Measurements from ENCODE around the gene NUP210L. TPM values are rescaled to one million over a fixed set of nuclear protein-coding genes. Genes with fewer than 3 reads are reported as not detected.

Gene NUP210L
- total and polyA plus RNA-seq, 12 donors, result 0.01 to 0.45 (median 0.11) TPM; not detected in 6

GRCh38 chr1:153991806-153992205 lies 163.1 kb downstream of the NUP210L start:
- intact Hi-C loops (cut with DNase I), result loop anchor here in 3 of 10 donors (5.0 to 10.0 kb wide), 5 partner anchors 185 to 283 kb away; partner anchors contain the start of gene HAX1 (in 2 of the 3)
- no peak for TF ChIP-seq CTCF (IDR thresholded peaks at IDR 0.05)
- DNase-seq, result no peak
- Histone ChIP-seq H3K27ac (peak overlapping the region in 7 of 10 donors; percentile 0 to 98 (median 93)), H3K9me3 (no peaks in the 10 kb centered on the region), H3K4me3 (peak overlapping the region; percentile 67 to 90 (median 81)), H3K4me1 (peaks cover 4 to 51% (median 34%) of the 10 kb centered on the region in 9 donors), H3K36me3 (peaks cover 0 to 52% (median 20%) of the 10 kb centered on the region in 9 donors), H3K27me3 (no peaks in the 10 kb centered on the region)
- WGBS, 2 donors, result 89 to 91% methylated on average over 2 of the region's 2 CpGs
- no peak for ATAC-seq

GRCh38 chr1:153991151-153991630 lies 163.7 kb downstream of the NUP210L start:
- 7 to 10% methylated on average over 9 of the region's 9 CpGs for WGBS, 2 donors
- H3K9me3 ChIP-seq, result no peaks in the 10 kb centered on the region
- no peak for ATAC-seq
- no peak for TF ChIP-seq CTCF (IDR thresholded peaks at IDR 0.05)
- peak overlapping the region; percentile 67 to 90 (median 81) for H3K4me3 ChIP-seq
- peaks cover 0 to 49% (median 20%) of the 10 kb centered on the region in 9 donors for H3K36me3 ChIP-seq
- intact Hi-C loops (cut with DNase I), result loop anchor here in 3 of 10 donors (5.0 to 10.0 kb wide), 5 partner anchors 186 to 284 kb away; partner anchors contain the start of gene HAX1 (in 2 of the 3)
- no peak for DNase-seq
- no peaks in the 10 kb centered on the region for H3K27me3 ChIP-seq
- H3K27ac ChIP-seq, result peak overlapping the region; percentile 84 to 98 (median 92)
- peaks cover 4 to 55% (median 39%) of the 10 kb centered on the region in 9 donors for H3K4me1 ChIP-seq

GRCh38 chr1:153990468-153991150 lies 164.3 kb downstream of the NUP210L start, which contains the start of gene RPS27:
TSS of gene RPS27 (plus strand) at chr1:153990762. CDS start at chr1:153990797, 35 bp downstream.
- DNase-seq (peak; percentile 74 to 97), ATAC-seq (peak; percentile 81 to 91 (median 86))
- no peaks in the 10 kb centered on the region for H3K27me3 ChIP-seq
- peaks cover 0 to 44% (median 20%) of the 10 kb centered on the region in 9 donors for H3K36me3 ChIP-seq
- TF ChIP-seq CTCF (IDR thresholded peaks at IDR 0.05), result peak in 1 of 9 donors; percentile 12
- H3K9me3 ChIP-seq, result no peaks in the 10 kb centered on the region
- peak within 1 kb of the TSS; percentile 67 to 90 (median 81) for H3K4me3 ChIP-seq
- 0 to 1% methylated on average over 36 of the region's 36 CpGs for WGBS, 2 donors
- intact Hi-C loops (cut with DNase I), result loop anchor here in 3 of 10 donors (5.0 to 10.0 kb wide), 5 partner anchors 187 to 284 kb away; partner anchors contain the start of gene HAX1 (in 2 of the 3)
- peaks cover 4 to 59% (median 39%) of the 10 kb centered on the region in 9 donors for H3K4me1 ChIP-seq
- peak within 1 kb of the TSS; percentile 84 to 98 (median 92) for H3K27ac ChIP-seq

GRCh38 chr1:153987621-153988020 lies 167.3 kb downstream of the NUP210L start:
- Histone ChIP-seq H3K4me1 (peaks cover 12 to 58% (median 41%) of the 10 kb centered on the region in 9 donors), H3K4me3 (no peak overlapping the region), H3K36me3 (peaks cover 0 to 28% (median 3%) of the 10 kb centered on the region in 9 donors), H3K9me3 (no peaks in the 10 kb centered on the region), H3K27ac (peak overlapping the region in 1 of 10 donors; percentile 89), H3K27me3 (no peaks in the 10 kb centered on the region)
- intact Hi-C loops (cut with DNase I), result loop anchor here (2.0 to 10.0 kb wide), 8 partner anchors 190 to 480 kb away; partner anchors contain the start of genes NPR1 (in 8 of the 10) and ILF2 (in 3 of the 10)
- TF ChIP-seq CTCF (IDR thresholded peaks at IDR 0.05), result no peak
- ATAC-seq, result no peak
- DNase-seq, result no peak
- 92% methylated on average over 7 to 8 of the region's 8 CpGs for WGBS, 2 donors

All from heart right ventricle (tissue), 16 donors.